ENCODE measurements around the gene CPAMD8. TPM values are rescaled to one million over a fixed set of nuclear protein-coding genes. Genes with fewer than 3 reads are reported as not detected.

Gene CPAMD8
- total and polyA plus RNA-seq, 2 of the 8 experiments (the other 6 are each of a cell fraction or from before 2014, with no cell fraction given) = 6.1 to 9.2 TPM

DNA sequence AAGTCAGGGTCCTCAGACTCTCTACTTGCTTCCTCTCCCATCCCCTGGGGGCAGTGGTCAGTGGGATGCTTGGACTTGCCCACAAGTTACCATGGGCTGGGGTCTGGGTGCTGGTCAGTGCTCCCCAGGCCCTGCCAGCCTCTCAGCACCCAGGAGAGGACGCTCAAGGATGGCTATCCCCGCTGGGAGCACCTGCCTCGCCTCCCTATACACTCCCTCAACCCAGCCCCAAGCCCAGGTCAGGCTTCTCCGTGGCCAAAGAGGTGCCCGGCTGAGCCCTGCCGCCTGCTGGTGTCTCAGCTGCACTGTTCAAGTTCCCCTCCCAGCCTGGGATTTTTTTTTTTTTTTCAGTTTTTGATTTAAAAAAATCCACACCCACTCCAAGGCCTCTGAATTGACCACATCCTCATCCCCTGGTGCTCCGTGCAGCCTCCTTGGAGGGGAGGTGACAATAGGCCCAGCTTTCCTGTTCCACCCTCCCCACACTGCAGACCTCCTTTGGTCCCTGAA is 127.0 kb downstream of the CPAMD8 start:
- no peak overlapping the region for H3K14ac ChIP-seq (ENCODE audit: insufficient read length)
- peak overlapping the region; percentile 78 for H2BK120ac ChIP-seq (replicated peaks; ENCODE audit: low read depth, low read length)
- H3K27me3 ChIP-seq (replicated peaks in 1 of 4; ENCODE audit: control insufficient read depth in 3 of 4, extremely low read depth in 1 of 4, insufficient read depth in 3 of 4, low read length in 3 of 4) = peaks cover 0 to 16% (median 8%) of the 10 kb centered on the region in 4 experiments; a peak in 5 of 7 replicates
- H2BK15ac ChIP-seq (ENCODE audit: low read length) = peak overlapping the region; percentile 46; the same call in 1 of the 2 replicates
- no peaks in the 10 kb centered on the region for H3K79me1 ChIP-seq (ENCODE audit: low read depth, low read length)
- H4K20me1 ChIP-seq (replicated peaks in 1 of 2; ENCODE audit: control insufficient read depth in 1 of 2, insufficient read depth in 2 of 2, low read length in 2 of 2) = no peaks in the 10 kb centered on the region
- H2AK5ac ChIP-seq (ENCODE audit: low read depth, low read length) = no peak overlapping the region
- FAIRE-seq = no peak
- no peak overlapping the region for H3K23ac ChIP-seq (ENCODE audit: insufficient read length)
- no peak overlapping the region for H2BK5ac ChIP-seq (ENCODE audit: low read depth, low read length)
- no peak overlapping the region for H2AFZ ChIP-seq (ENCODE audit: low read length)
- H4K91ac ChIP-seq (replicated peaks; ENCODE audit: insufficient read length, low read length) = no peak overlapping the region
- H3K56ac ChIP-seq (replicated peaks; ENCODE audit: insufficient read length, low read depth, low read length) = no peak overlapping the region
- H3K36me3 ChIP-seq (ENCODE audit: control insufficient read depth in 2 of 4, insufficient read depth in 4 of 4, low read length in 3 of 4) = no peaks in the 10 kb centered on the region
- ChIA-PET POLR2A (ENCODE audit: partially characterized antibody) (interaction anchor here (0.6 to 0.7 kb wide), 2 partner anchors 121 to 192 kb away, joined by 3 to 4 read pairs; no protein-coding TSS in a partner anchor), CTCF (ENCODE audit: partially characterized antibody) (interaction anchor here (0.5 to 2.2 kb wide), 19 partner anchors 9 to 356 kb away, joined by 3 to 11 read pairs (median 4); no protein-coding TSS in a partner anchor)
- peak overlapping the region; percentile 71; the same call in 1 of the 2 replicates for H2BK12ac ChIP-seq (ENCODE audit: low read depth, low read length)
- H3K23me2 ChIP-seq (ENCODE audit: low read depth, low read length) = peaks cover 12% of the 10 kb centered on the region; the same call in 1 of the 2 replicates
- peaks cover 0 to 3% (median 1%) of the 10 kb centered on the region in 4 experiments; a peak in 3 of 7 replicates for H3K4me1 ChIP-seq (replicated peaks in 1 of 4; ENCODE audit: control insufficient read depth in 3 of 4, insufficient read depth in 4 of 4, low read length in 3 of 4)
- H3K79me2 ChIP-seq (ENCODE audit: control insufficient read depth in 1 of 2, insufficient read depth in 2 of 2, low read length in 2 of 2) = no peaks in the 10 kb centered on the region
- H3K18ac ChIP-seq (ENCODE audit: extremely low read depth, low read length) = no peak overlapping the region
- no peak overlapping the region for H4K8ac ChIP-seq (ENCODE audit: extremely low read depth, insufficient read depth, low read length)
- no peak overlapping the region for H3K4me3 ChIP-seq (ENCODE audit: extremely low read depth in 1 of 4, insufficient read depth in 2 of 4, low read depth in 3 of 4, low read length in 4 of 4)
- no peak overlapping the region for H3K4me2 ChIP-seq (ENCODE audit: insufficient read depth in 1 of 2, low read depth in 2 of 2, low read length in 2 of 2)
- no peak overlapping the region for H3K9ac ChIP-seq (replicated peaks in 1 of 4; ENCODE audit: extremely low read depth in 1 of 4, low read depth in 3 of 4, low read length in 3 of 4)
- H3K4ac ChIP-seq (replicated peaks; ENCODE audit: insufficient read length, low read depth, low read length) = no peak overlapping the region
- WGBS, 2 experiments (ENCODE audit: extremely low coverage in 1 of 2, insufficient coverage in 1 of 2, insufficient read length in 1 of 2, insufficient replicate concordance in 2 of 2, low coverage in 1 of 2, low lambda C conversion rate in 2 of 2, missing lambda C conversion rate in 1 of 2) = 40% methylated on average over 5 of the region's 7 CpGs; no CpG with 5 or more reads in 1 of the 2 experiments
- DNase-seq (ENCODE audit: low read depth in 1 of 2, low spot score in 2 of 2) = peak in 1 of 2 experiments; percentile 72
- H4K5ac ChIP-seq (ENCODE audit: insufficient read length, low read depth, low read length) = no peak overlapping the region
- H2BK20ac ChIP-seq (ENCODE audit: low read length) = no peak overlapping the region
- no peak overlapping the region for H3K27ac ChIP-seq (ENCODE audit: low read depth, low read length)
- H3K9me3 ChIP-seq (ENCODE audit: insufficient read depth in 2 of 2, low read depth in 1 of 2, low read length in 1 of 2) = no peaks in the 10 kb centered on the region
- TF ChIP-seq, protein P1, sequence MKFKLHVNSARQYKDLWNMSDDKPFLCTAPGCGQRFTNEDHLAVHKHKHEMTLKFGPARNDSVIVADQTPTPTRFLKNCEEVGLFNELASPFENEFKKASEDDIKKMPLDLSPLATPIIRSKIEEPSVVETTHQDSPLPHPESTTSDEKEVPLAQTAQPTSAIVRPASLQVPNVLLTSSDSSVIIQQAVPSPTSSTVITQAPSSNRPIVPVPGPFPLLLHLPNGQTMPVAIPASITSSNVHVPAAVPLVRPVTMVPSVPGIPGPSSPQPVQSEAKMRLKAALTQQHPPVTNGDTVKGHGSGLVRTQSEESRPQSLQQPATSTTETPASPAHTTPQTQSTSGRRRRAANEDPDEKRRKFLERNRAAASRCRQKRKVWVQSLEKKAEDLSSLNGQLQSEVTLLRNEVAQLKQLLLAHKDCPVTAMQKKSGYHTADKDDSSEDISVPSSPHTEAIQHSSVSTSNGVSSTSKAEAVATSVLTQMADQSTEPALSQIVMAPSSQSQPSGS (IDR thresholded peaks at IDR 0.05; ENCODE audit: low read length) = no peak
- no peak for TF ChIP-seq NANOG (IDR thresholded peaks at IDR 0.05; ENCODE audit: insufficient read depth, low read depth, low read length, poor library complexity, severe bottlenecking)
- TF ChIP-seq, protein P2, sequence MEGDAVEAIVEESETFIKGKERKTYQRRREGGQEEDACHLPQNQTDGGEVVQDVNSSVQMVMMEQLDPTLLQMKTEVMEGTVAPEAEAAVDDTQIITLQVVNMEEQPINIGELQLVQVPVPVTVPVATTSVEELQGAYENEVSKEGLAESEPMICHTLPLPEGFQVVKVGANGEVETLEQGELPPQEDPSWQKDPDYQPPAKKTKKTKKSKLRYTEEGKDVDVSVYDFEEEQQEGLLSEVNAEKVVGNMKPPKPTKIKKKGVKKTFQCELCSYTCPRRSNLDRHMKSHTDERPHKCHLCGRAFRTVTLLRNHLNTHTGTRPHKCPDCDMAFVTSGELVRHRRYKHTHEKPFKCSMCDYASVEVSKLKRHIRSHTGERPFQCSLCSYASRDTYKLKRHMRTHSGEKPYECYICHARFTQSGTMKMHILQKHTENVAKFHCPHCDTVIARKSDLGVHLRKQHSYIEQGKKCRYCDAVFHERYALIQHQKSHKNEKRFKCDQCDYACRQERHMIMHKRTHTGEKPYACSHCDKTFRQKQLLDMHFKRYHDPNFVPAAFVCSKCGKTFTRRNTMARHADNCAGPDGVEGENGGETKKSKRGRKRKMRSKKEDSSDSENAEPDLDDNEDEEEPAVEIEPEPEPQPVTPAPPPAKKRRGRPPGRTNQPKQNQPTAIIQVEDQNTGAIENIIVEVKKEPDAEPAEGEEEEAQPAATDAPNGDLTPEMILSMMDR (IDR thresholded peaks at IDR 0.05; ENCODE audit: control extremely low read depth in 1 of 3, insufficient read depth in 1 of 3, low read depth in 1 of 3, low read length in 3 of 3) = peak; percentile 66 to 70 (median 67)
- TF ChIP-seq RXRA (IDR thresholded peaks at IDR 0.05; ENCODE audit: insufficient read depth, low read depth, low read length) = no peak
- no peak for TF ChIP-seq CBX5 (IDR thresholded peaks at IDR 0.05; ENCODE audit: low read depth, low read length)
- TF ChIP-seq CREB1 (IDR thresholded peaks at IDR 0.05) = no peak
- TF ChIP-seq, protein P3, sequence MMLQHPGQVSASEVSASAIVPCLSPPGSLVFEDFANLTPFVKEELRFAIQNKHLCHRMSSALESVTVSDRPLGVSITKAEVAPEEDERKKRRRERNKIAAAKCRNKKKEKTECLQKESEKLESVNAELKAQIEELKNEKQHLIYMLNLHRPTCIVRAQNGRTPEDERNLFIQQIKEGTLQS (IDR thresholded peaks at IDR 0.05; ENCODE audit: insufficient read depth, low read depth, low read length) = no peak
- no peak for TF ChIP-seq CHD1 (IDR thresholded peaks at IDR 0.05; ENCODE audit: low read depth, low read length)

All from H1 (cell line).